Subcutaneous adipose tissue (tissue), 4 donors: ENCODE measurements around the gene FAM107A. TPM values are rescaled to one million over a fixed set of nuclear protein-coding genes. Genes with fewer than 3 reads are reported as not detected.

Experiments used
- CTCF ChIP-seq: fragments of 450-650 bp; IDR thresholded peaks from one replicate; pipeline ENCODE4 v1.5.1; 2016; ENCODE audit warnings: low read depth, mild to moderate bottlenecking, control low read depth, antibody characterized with exemption, moderate library complexity
- total RNA-seq, 4 donors: library from RNA; depleted of rRNA; stranded (reverse); fragments of >200 nt; gene quantifications; one replicate each; pipeline ENCODE4 v1.1.0, GENCODE V29; 2016

Gene FAM107A
- 10 to 100 TPM; 11.2 to 85.3 (median 49.5) TPM for total RNA-seq

GRCh38 chr3:58577269-58577821, at the start of gene FAM107A:
Gene FAM107A, minus strand, starts transcription at chr3:58577391. Its CDS starts 7,531 bp downstream, at chr3:58569860.
- no peak for TF ChIP-seq CTCF

GRCh38 chr3:58625196-58625824, 48.1 kb upstream of the FAM107A start:
- TF ChIP-seq CTCF: no peak

- TF ChIP-seq CTCF: no peak
These were observed 47.4 kb upstream of the FAM107A start for GRCh38 chr3:58624550-58624949.

GRCh38 chr3:58623961-58624360, 46.8 kb upstream of the FAM107A start:
- TF ChIP-seq CTCF: no peak

- TF ChIP-seq CTCF: no peak
These were observed 46.3 kb upstream of the FAM107A start for GRCh38 chr3:58623478-58623877.

GRCh38 chr3:58622892-58623291, 45.7 kb upstream of the FAM107A start:
- no peak for TF ChIP-seq CTCF

- TF ChIP-seq CTCF: no peak
These were observed 45.2 kb upstream of the FAM107A start for GRCh38 chr3:58622436-58622835.
